Stimulated activated CD4-positive, alpha-beta T cell treated with anti-CD3 and anti-CD28 coated beads, Interleukin-15, amount 100 ng/mL, for 1 hour (primary cell): ENCODE data around the gene SIGLEC10.

ENCODE experiments used
- DNase-seq, 2 donors: peaks; one replicate each; pipeline ENCODE4 v3.0.0-alpha.2; 2020; ENCODE audit warnings: low read depth in 1 of 2, low spot score in 1 of 2

The SIGLEC10 gene

GRCh38 chr19:51396175-51396574 lies 21.3 kb downstream of the SIGLEC10 start:
- DNase-seq, result no peak

DNA sequence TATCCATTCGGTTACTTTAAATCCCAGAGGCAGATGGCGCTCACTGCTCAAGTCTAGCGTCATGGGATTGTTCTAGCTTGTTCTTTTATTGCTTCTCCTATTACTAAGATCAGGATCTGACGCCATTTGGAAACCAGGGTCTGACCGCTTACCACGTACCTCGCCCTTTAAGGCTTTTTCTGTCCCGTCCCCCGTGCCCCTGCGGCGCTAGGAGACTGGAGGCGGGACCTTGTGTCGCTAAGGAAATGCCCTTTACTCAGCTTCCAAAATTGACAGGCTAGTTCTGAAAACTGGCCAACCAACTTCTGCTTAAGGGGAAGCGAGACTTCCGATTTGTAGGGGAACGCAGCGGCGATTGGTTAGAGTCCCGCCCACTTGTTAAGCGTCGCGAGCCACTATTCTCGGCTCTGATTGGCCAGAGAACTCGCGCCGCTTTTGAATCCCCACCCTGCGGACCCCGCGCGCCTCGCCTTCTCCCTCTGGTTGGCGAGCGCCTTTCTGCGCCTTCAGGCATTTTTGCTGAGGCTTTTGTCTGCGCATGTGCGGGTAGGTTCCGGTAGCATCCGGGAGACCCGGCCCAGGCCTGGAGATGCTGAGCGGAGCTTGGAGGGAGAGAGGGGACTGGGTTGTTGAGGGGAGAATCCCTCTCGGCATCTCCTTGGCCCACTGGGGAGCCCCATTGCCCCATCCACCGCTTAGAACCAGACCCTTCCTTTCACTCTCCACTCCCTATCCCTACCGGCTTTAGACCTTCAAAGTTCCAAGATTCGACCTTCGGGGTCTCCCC lies 23.2 kb downstream of the SIGLEC10 start:
- DNase-seq, result peak; percentile 65

DNA sequence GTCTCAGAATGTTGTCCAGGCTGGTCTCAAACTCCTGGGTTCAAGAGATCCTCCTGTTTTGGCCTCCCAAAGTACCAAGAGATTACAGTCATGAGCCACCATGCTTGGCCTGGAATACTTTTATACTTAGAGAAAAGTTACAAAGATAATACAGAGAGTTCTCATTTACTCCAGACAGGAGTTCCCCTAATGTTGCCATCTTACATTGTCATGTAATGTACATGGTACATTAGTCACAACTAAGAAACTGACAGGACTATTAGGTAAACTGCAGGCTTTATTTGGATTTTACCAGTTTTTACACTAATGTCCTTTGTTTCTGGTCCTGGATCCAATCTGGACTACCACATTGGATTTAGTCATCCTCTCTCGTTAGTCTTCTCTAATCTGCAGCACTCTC lies 24.7 kb downstream of the SIGLEC10 start:
- DNase-seq, result no peak

DNA sequence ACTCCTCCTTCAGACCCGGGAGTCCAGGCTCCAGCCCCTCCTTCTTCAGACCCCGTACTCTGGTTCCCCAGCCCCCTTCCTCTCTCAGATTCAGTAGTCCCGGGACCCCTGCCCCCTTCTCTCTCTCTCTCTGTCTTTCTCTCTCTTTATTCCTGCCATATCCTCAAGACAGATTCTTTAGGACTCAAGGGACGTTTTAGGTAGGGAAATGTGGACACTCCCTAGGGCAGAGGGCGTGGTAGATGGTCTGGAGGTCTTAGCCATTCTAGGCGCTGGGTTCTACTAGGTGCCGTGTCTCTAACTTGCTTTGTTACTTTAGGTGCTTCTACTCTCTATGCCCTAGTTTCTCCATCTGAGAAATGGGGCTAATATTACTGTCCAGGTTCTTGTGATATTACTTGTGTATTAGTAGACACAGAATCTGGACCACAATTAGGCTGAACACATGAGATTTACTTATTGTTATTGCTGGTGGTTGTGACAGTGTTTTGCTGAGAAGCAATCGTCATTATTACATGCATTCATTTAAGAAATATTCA lies 26.3 kb downstream of the SIGLEC10 start:
- no peak for DNase-seq

DNA sequence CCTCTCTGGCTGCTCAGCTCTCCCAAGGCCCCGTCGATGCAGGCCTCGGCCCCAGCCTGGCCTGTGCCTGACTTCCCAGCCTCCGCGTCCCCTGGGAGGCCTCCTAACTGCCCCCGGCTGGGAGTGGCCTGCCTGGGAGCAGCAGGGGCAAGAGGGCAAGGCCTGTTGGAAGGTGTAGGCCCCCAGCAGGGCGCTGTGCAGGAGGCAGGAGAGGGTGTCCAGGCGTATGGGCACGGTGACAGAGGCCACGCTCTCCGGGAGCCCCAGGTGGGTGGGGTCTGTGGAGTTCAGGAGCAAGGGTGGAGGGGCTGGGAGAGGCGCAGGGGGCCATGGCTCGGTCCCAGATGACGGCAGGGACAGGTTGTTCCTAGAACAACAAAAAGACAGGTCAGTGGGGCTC lies 28.3 kb downstream of the SIGLEC10 start:
- DNase-seq, result no peak

DNA sequence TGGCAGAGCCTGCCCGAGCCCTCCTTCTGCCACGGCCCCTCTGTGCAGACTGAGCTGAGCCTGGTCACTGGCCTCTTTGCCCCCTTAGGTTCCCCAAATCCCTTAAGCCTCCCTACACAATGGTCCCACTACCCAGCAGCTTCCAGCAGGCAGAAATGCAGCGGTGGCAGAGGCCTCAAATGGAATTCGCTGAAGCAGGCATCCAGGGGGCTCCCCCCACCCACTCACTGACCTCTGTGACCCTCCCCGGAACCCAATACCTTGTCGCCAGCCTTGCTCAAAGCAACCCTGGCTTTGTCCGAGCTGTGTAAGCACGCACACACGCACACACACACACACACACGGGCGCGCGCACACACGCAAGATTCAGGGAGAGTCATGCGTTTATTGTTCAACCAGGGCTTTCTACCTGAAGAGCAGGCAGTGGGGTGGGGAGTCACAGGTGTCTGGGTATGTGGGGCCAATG lies 29.5 kb downstream of the SIGLEC10 start, which contains the start of gene LIM2:
Gene LIM2 (minus strand): TSS at position 51 of the 466 bp plus-strand sequence. CDS start 531 bp downstream, outside the sequence.
- DNase-seq, result no peak

- no peak for DNase-seq
Observed at GRCh38 chr19:51386882-51387520, 30.4 kb downstream of the SIGLEC10 start.

DNA sequence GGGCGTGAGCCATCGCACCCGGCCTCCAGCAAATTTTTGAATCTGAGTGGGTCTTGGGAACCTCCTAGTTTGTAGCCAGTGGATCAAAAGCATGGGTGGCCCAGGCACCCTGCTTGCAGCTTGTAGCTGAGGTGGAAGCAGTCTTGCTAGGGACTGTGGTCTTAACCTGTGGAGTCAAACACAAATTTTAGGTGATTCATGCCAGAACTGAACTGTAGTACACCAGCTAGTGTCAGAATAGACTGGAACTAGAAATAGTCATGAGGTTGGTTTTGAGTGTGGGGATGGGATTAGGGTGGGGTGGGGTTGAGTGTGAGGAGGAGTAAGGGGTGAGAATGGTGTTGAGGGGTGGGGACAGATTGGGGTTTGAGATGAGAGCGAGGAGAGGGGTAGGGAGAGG lies 35.4 kb downstream of the SIGLEC10 start:
- no peak for DNase-seq

GRCh38 chr19:51380379-51380778 lies 37.1 kb downstream of the SIGLEC10 start:
- DNase-seq, result no peak

DNA sequence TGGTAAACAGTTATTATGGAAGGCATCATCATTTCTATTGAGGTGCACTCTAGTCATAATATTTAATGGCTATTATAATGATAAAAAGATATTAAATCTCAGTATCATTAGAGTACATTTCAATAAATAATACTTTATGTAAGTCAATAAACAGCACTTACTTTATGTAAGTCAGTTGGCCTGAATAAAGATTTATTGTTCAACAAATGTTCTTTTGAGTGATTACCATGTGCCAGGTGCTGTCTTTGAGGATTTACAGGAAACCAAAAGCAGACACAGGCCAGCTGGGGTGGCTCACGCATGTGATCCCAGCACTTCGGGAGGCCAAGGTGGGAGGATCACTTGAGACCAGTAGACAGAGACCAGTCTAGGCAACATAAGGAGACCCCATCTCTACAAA lies 40.0 kb downstream of the SIGLEC10 start:
- DNase-seq, result no peak

- no peak for DNase-seq
Observed at GRCh38 chr19:51375504-51376221, 41.8 kb downstream of the SIGLEC10 start.

GRCh38 chr19:51372649-51373504 lies 44.6 kb downstream of the SIGLEC10 start, which contains the start of gene NKG7:
TSS of gene NKG7 (minus strand) at chr19:51372654. CDS start at chr19:51372535, 119 bp downstream.
- DNase-seq, result peak in 1 of 2 donors; percentile 44

DNA sequence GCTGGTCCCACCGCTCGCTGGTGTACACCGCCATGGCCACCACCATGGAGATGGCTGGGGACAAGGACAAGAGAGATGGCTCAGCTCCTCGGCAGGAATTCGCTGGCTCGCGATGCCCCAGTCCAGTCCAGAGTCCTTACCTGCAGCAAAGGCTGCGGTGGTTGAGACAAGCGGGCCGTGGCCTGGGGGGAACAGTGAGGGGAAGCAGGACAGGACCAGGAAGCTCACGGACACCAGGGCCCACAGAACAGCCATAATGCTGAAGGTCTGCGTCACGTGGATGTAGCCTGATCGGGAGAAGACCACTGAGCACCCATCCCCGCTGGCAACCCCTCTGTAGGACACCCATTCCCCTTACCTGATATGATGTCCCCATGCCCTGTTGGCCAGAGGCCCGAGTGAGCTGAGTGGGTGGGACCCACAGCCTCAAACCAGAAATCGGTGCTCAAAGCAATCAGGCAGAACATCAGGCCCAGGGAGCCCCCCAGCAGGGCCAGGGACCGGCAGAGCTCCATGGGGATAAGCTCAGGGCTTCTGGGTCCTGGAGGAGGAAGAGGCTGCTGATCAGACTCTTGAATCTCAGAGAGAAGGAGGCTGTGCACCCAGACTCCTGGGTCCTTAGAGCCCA lies 45.3 kb downstream of the SIGLEC10 start:
- DNase-seq, result no peak

DNA sequence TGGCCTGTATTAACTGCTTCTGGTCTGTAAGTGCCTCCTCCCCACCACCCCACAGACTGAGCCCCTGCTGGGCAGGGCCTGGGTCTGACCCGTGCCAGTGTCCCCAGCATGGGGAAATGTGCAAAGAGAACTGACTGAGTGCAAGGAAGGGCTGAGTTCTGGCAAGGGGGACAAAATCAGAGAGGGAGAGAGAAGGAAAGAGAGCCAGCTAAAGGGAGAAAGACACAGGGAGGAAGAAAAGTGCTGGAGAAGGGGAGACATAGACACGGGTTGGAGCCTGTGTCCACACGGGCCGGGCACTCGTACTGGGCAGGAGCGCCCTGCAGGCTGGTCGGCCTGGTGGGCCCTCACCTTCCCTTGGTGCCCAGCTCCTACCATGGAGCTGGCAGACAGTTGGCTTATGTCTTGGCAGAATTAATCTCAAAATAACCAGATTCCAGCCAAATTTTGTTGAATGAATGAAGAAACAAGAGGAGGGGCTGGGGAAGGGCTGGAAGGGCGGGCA lies 46.2 kb downstream of the SIGLEC10 start:
- DNase-seq, result no peak

DNA sequence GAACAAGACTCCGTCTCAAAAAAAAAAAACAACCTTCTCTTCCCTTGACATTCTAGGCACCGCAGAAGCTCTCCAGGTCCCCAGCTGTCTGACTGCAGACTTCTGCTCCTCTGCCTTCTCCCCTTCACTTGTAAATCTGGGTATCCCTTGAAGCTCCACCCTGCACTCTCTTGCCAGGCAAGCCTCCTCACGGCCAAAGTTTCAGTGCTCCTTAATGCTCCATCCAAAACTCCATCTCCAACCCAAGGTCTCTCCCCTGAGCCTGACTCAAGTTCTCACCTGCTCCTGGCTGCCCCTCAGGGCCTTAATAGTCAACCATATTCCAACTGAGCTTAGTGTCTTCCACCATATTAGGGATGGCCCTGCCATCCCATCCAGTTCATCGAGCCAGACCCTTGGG lies 47.2 kb downstream of the SIGLEC10 start:
- DNase-seq, result no peak

GRCh38 chr19:51368366-51369282 lies 48.8 kb downstream of the SIGLEC10 start, which contains the start of gene CLDND2:
TSS of gene CLDND2 (minus strand) at chr19:51369003. CDS start at chr19:51368577, 426 bp downstream.
- no peak for DNase-seq

- DNase-seq, result peak; percentile 88 to 96
Observed at GRCh38 chr19:51367565-51368365, 49.7 kb downstream of the SIGLEC10 start.

- no peak for DNase-seq
Observed at GRCh38 chr19:51367255-51367564, 50.2 kb downstream of the SIGLEC10 start.
